ENCODE results near the gene SLC39A7.

SLC39A7 gene

GRCh38 chr6:33161354-33162331 is 39.0 kb upstream of the SLC39A7 start:
- H2AFZ ChIP-seq (ENCODE audit: low read length) = no peak overlapping the region; the same call in 1 of the 2 replicates
- peak overlapping the region; percentile 73 for H3K4me2 ChIP-seq (ENCODE audit: low read length)
- no peaks in the 10 kb centered on the region for H3K27me3 ChIP-seq (ENCODE audit: insufficient read depth, low read length)
- no peaks in the 10 kb centered on the region for H4K20me1 ChIP-seq (ENCODE audit: insufficient read depth, low read length)
- no peak overlapping the region for H3K27ac ChIP-seq (ENCODE audit: low read depth, low read length, poor library complexity, severe bottlenecking)
- H3K4me1 ChIP-seq (ENCODE audit: insufficient read depth, low read length, severe bottlenecking) = peaks cover 6% of the 10 kb centered on the region
- H3K36me3 ChIP-seq (ENCODE audit: insufficient read depth, low read length) = no peaks in the 10 kb centered on the region
- H3K9ac ChIP-seq (ENCODE audit: low read length) = peak overlapping the region; percentile 45; the same call in 1 of the 2 replicates
- no peak for TF ChIP-seq EZH2 (IDR thresholded peaks at IDR 0.05; ENCODE audit: borderline replicate concordance, low read length)
- TF ChIP-seq CTCF (IDR thresholded peaks at IDR 0.05; ENCODE audit: low read length) = peak; percentile 90
- no peaks in the 10 kb centered on the region for H3K9me2 ChIP-seq (ENCODE audit: low read depth, low read length)
- H3K4me3 ChIP-seq (ENCODE audit: low read depth, low read length, poor library complexity, severe bottlenecking) = peak overlapping the region; percentile 55
- H3K79me2 ChIP-seq (ENCODE audit: insufficient read depth, low read length) = no peaks in the 10 kb centered on the region
- no peaks in the 10 kb centered on the region for H3K9me3 ChIP-seq (ENCODE audit: low read length)
- no peaks in the 10 kb centered on the region for H3F3A ChIP-seq (ENCODE audit: insufficient read depth, low read length)

GRCh38 chr6:33163540-33163939 is 37.1 kb upstream of the SLC39A7 start:
- H3K4me2 ChIP-seq (ENCODE audit: low read length) = no peak overlapping the region
- no peaks in the 10 kb centered on the region for H4K20me1 ChIP-seq (ENCODE audit: insufficient read depth, low read length)
- H3K4me3 ChIP-seq (ENCODE audit: low read depth, low read length, poor library complexity, severe bottlenecking) = no peak overlapping the region
- H3K9me2 ChIP-seq (ENCODE audit: low read depth, low read length) = no peaks in the 10 kb centered on the region
- H3K36me3 ChIP-seq (ENCODE audit: insufficient read depth, low read length) = no peaks in the 10 kb centered on the region
- H3K4me1 ChIP-seq (ENCODE audit: insufficient read depth, low read length, severe bottlenecking) = peaks cover 6% of the 10 kb centered on the region
- H3F3A ChIP-seq (ENCODE audit: insufficient read depth, low read length) = no peaks in the 10 kb centered on the region
- no peak overlapping the region for H3K27ac ChIP-seq (ENCODE audit: low read depth, low read length, poor library complexity, severe bottlenecking)
- no peaks in the 10 kb centered on the region for H3K9me3 ChIP-seq (ENCODE audit: low read length)
- TF ChIP-seq EZH2 (IDR thresholded peaks at IDR 0.05; ENCODE audit: borderline replicate concordance, low read length) (no peak), CTCF (IDR thresholded peaks at IDR 0.05; ENCODE audit: low read length) (no peak)
- no peak overlapping the region for H3K9ac ChIP-seq (ENCODE audit: low read length)
- H3K27me3 ChIP-seq (ENCODE audit: insufficient read depth, low read length) = no peaks in the 10 kb centered on the region
- no peak overlapping the region for H2AFZ ChIP-seq (ENCODE audit: low read length)
- H3K79me2 ChIP-seq (ENCODE audit: insufficient read depth, low read length) = no peaks in the 10 kb centered on the region

GRCh38 chr6:33164176-33164575 is 36.5 kb upstream of the SLC39A7 start:
- Histone ChIP-seq H3K4me3 (ENCODE audit: low read depth, low read length, poor library complexity, severe bottlenecking) (no peak overlapping the region), H3K9me3 (ENCODE audit: low read length) (no peaks in the 10 kb centered on the region), H3F3A (ENCODE audit: insufficient read depth, low read length) (no peaks in the 10 kb centered on the region), H3K27ac (ENCODE audit: low read depth, low read length, poor library complexity, severe bottlenecking) (no peak overlapping the region), H3K36me3 (ENCODE audit: insufficient read depth, low read length) (no peaks in the 10 kb centered on the region), H4K20me1 (ENCODE audit: insufficient read depth, low read length) (no peaks in the 10 kb centered on the region), H3K4me1 (ENCODE audit: insufficient read depth, low read length, severe bottlenecking) (peaks cover 6% of the 10 kb centered on the region), H2AFZ (ENCODE audit: low read length) (no peak overlapping the region), H3K4me2 (ENCODE audit: low read length) (no peak overlapping the region), H3K9ac (ENCODE audit: low read length) (no peak overlapping the region), H3K27me3 (ENCODE audit: insufficient read depth, low read length) (no peaks in the 10 kb centered on the region), H3K9me2 (ENCODE audit: low read depth, low read length) (no peaks in the 10 kb centered on the region), H3K79me2 (ENCODE audit: insufficient read depth, low read length) (no peaks in the 10 kb centered on the region)
- TF ChIP-seq EZH2 (IDR thresholded peaks at IDR 0.05; ENCODE audit: borderline replicate concordance, low read length) = no peak
- TF ChIP-seq CTCF (IDR thresholded peaks at IDR 0.05; ENCODE audit: low read length) = no peak
